Jurkat, Clone E6-1 (cell line): ENCODE results near the gene AGRN.

Experiments
- DNase-seq: peaks from one replicate; pipeline ENCODE4 v3.0.0-alpha.2; 2011; ENCODE audit warnings: low read depth, low spot score
- H3K4me3 ChIP-seq: 2 replicates; pipeline ENCODE4 v1.5.1; 2011; ENCODE audit warnings: mild to moderate bottlenecking, low read length, control low read depth, moderate library complexity

Gene AGRN

DNA sequence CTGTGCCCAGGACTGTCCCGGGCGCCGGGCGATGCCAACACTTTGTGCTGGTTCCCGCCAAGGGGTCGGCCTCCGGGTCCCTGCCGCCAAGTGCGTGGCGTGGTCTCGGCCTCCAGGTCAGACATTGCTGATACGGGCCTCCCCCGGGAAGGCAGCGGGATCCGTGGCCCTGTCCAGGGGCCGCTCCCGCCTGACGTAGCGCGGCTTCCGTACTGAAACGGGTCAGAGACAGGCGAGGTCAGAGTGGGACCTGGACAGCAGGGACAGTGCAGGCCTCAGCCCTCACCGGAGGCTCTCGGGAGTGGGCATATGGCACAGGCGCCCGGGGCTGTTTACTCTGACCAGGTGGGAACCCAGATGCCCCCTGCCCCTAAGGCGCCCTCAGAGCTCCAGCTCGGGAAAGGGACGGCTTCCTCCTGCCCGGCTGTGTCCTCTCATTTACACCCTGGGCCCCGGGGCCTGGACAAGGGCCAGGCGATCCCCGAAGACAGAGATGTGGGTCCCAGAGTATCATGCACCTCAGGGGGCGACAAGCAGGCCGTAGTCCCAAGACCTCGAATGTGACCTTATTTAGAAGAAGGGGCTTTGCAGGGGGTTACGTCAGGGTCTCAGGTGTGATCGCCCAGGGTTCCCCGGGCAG is 63.0 kb downstream of the AGRN start:
- DNase-seq, result no peak
- no peak overlapping the region for H3K4me3 ChIP-seq

DNA sequence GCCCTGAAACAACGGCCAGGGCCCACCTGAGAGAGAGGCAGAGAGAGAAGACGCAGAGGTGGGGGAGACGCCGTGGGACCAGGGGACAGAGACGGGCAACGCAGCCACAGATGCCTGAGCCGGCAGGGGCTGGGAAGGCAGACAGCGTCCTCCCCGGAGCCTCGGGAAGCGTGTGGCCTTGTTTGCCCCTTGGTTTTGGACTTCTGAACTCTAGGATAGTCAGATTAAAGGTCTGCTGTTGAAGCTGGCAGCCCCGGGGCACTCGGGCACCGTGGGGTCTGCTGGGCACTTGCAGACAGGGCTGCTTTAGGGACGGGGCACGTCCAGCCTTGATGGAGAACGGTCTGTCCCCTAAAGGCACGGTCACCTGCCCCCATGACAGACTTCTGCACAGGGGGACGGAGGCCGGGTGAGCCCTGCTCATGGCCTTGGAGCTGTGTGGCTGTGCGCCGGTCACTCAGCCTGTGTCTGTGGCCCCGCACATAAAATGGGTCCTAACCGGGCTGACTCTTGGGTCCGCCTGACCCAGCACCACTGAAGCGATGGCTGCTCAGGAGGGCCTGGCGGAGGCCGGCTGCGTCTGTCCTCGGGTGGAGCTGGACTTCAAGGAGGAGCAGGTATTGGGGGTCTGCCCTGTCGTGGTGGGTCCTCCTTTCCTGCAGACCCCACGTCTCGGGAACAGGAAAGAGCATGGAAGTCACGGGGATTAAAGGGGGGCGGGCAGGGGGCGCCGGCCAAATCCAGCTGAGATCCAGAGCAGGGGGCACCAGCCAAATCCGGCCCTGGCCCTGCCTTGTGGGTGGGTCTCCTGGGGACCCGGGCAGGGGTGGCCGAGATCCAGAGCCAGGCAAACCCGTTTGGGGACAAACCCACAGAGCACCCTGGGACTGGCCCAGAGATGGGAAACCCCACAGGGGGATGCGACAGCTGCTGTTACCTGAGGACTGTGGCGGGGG is 63.8 kb downstream of the AGRN start:
- no peak for DNase-seq
- H3K4me3 ChIP-seq, result no peak overlapping the region

DNA sequence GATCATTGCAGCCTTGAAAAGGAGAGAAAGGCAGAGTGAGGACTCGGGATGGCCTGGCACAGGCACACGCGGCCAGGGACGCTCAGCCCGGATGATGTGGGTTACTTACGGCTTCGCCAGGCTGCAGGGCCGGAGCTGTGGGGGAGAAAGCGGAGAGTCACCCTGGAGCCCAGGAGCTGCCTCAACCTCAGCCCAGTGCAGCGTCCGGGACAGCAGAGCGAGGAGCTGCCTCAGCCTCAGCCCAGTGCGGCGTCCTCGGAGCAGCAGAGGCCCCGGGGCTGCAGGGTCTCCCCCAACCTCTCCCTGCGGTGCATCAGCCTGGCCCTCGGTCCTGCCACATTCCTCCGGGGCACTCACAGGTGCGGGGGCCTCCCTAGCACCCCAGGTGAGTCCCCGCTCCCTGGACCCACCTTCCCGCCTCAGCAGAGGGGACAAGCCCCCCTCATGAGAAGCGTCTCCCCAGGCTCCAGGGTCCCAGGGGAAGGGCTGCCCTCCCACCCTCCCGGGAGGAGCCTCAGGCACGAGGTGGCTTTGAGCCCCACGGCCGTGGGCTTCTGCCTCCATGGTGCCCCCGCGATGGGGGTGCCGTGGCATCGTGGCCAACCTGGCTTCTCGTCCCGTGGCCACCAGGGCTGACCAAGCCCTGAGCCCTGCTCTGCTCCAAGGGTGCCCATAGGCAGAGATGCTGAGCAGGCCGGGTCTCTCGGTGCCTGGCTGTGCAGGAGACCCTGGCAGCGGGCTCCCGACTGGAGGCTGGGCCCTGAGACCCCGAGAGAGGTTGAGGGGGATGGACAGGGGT is 64.7 kb downstream of the AGRN start:
- H3K4me3 ChIP-seq, result no peak overlapping the region
- no peak for DNase-seq

DNA sequence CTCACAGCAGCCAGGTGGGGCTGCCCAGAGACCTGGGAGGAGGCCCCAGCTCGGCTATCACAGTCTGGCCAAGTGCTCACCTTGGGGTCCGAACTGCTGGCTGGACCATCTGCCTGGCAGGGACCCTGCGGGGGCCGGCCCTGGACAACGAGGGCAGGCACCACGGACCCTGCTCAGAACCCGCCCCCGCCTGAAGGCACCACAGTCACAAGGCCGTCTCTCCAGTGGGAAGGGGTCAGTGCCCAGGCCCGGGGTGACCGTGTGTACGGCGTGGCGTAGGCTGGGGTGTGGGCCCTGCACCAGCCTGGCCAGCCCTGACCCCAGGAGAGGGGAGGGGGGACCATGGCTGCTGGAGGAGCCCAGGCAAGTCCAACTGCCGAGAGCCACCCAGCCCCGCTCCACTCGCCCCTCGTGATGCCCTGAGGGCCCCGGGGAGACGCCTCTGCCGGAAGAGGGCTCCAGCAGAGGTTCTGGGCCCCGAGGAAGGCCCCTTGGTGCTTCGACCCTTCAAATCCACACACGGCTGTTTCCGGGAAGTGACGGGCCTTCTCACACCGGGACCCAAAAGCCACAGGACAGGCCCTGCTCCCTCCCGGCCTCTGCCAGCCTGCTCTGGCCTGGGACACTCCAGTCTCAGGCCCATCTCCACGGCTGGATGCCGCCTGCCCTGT is 65.4 kb downstream of the AGRN start:
- no peak for DNase-seq
- H3K4me3 ChIP-seq, result no peak overlapping the region

DNA sequence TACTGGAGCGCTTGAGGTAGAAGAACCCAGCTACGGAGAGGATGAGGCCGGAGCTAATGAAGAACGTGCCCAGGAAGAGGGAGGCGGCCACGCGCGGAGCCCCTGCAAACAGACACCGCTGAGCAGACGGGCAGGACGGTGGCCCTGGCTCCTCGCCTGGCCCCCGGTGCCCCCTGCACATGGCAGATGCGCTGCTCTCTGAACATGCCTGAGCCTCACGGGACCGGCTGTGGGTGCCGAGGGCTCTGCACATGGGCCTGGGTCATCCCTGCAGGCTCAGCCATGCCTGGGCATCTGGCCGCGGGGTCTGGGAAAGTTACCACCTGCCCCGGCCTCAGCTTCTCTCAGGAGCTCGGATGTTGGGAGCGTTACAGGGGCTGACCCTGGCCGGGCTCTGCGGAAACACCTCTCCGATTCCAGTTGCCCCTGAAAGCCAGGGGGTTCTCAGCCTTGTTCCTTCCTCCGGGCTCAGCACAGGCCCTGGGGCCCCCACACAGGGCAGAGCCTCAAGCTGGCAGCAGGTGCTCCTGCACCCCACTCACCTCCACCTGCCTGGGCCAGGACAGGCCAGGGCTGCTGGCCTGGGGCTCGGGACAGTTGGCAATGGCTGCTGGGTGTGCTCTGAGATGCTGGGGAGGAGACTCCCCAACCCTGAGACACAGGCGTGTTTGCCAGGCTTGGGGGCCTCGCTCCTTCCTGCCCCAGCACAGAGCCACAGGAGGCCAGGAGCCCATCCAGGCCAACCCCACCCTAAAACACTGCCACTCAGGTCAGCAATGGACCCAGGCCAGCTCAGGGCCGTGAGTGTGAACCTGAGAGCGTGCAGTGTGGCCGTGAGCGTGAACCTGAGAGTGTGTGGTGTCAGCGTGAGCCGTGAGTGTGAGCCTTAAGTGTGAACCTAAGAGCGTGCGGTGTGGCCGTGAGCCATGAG is 66.3 kb downstream of the AGRN start:
- no peak for DNase-seq
- no peak overlapping the region for H3K4me3 ChIP-seq

DNA sequence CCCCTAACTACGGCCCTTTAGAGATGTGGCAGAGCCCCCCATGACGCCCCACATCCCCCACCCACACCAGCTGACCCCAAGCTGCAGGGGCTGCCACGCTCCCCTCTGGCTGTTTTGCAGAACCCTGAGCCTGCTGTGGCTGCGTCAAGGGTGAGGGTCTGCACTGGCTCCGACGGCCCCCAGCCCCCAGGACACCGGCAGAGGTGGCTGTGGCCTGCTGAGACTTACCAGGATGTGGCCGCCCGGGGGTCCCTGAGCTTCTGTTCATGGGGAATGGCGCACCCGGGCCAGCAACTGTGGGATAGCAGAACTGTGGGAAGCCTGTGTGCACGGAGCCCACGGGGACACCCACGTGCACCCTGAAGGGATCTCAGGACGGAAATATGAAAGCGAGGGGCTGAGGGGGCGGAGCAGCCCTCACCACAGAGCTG is 67.0 kb downstream of the AGRN start:
- no peak overlapping the region for H3K4me3 ChIP-seq
- no peak for DNase-seq

DNA sequence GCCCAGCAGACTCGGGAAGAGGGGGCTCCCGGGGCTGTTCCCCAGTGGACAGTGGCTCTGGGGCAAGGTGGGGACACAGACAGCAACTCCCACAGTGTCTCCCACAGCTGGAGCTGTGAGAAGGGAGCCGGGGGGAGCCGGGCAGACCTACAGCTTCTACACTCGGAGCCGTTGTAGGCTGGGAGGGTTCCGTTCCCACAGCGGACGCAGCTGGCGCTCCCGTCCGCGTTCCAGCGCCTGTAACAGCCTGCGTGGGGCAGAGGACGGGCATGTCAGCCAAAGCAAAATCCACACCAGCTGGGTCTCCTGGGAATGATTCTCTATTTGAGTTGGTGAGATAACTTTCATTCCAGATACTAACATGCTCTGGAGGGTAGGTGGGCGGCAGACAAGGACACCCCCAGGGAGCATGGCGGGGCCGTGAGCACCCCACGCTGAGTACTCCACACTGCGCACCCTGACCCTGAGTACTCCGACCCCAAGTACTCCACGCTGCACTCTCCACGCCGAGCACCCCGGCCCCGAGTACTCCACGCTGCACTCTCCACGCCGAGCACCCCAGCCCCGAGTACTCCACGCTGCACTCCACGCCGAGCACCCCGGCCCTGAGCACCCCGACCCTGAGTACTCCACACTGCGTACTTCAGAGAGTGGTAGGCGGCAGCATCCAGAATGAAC is 67.6 kb downstream of the AGRN start:
- DNase-seq, result no peak
- H3K4me3 ChIP-seq, result no peak overlapping the region

DNA sequence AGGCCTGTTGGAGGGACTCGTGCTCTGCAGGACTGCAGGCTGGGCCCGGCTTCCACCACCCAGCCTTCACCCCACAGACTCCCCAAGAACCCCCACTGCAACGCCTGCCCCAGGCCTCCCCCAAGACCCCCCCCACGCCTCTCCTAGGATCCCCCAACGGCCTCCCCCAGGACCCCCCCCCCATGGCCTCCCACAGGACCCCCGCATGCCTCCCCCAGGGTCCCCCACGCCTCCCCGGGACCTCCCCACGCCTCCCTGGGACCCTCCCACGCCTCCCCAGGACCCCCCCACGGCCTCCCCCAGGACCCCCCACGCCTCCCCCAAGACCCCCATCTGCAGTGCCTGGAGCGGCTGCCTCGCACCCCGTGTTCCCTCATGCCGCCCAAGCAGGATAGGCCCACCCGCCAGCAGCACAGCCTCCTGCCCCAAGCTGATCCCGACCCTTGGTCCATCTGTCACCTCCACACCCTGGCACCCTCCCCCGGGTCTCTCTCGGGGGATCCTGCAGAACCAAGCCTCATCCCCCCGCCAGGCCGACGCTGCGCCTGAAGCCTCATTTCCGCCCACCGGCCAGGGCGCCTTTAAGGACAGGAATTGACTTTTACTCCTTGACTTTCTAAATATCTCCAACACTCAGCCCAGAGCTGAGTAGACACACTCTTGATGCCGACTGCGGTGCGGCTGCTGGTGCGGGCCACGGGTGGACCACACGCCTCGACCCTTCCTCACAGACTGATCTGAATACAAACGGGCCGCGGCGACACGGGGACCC is 68.3 kb downstream of the AGRN start:
- no peak for DNase-seq
- H3K4me3 ChIP-seq, result no peak overlapping the region

DNA sequence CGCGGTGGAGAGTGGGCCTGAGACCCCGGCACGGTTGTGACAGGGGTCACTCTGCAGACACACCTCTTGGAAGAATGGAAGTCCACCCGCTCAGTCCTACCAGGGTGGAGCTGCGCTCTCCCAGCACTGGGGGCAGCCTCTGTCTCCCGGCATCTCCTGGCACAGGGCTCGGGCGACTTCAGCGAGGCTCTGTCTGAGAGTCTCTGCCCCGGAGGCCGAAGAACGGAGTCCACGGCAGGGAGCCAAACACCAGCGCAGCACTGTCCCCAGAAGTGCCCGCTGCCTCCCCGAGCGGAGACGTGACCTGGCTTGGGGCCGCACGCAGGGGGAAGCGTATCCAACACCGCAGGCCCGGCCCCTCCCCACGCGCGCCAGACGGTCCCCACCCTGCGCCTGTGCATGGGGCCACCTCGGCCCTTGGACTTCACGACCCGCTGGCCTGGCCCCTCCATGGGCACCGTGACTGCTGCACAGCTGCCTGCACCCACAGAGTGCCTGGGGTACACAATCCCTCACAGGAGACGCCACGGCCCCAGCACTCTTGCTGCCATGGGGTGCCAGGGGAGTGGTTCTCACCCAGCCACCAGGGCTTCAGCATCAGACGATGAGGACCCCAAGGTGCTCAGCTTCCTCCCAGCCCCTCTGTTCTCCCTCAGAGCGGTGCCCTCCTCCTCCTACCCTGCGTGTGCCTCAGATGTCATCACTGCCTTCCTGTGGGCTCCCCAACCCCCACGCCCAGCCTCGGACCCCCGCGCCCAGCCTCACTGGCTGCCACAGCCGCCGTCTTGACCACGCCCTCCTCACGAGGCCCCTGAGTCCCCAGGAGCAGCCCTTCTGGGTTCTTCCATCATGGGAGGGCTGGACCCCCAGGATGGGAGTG is 69.1 kb downstream of the AGRN start:
- no peak overlapping the region for H3K4me3 ChIP-seq
- DNase-seq, result no peak

DNA sequence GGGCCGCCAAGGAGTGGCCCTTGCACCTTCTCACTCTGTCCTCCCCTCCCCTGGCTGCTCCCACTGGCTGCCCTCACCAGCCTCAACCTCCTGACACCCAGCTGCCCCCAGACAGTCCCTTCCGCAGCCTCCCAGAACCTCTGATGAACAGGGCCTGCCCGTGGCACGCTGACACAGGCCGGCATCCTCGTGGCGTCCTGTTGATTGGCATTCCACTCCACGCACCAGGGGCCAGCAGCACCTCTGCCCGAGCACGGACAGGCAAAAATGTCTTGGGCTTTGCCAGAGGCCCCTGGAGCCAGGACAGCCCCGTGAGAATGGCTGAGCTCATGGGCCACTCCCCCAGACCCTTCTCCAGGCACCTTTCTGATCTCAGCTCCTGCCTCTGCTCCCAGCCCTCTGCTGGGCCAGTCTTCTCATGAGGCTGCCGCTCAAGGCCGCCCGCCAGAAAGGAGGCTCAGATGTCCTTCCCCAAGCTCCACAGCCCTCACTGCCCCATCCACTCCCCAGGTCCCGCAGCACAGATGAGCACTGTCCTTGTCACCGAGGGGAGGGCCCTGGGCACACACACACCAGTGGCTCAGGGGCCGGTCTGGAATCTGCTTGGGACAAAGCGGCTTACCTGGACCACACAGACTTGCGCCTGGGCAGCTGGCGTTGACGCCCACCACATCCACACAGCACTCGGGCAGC is 70.0 kb downstream of the AGRN start:
- H3K4me3 ChIP-seq, result no peak overlapping the region

DNA sequence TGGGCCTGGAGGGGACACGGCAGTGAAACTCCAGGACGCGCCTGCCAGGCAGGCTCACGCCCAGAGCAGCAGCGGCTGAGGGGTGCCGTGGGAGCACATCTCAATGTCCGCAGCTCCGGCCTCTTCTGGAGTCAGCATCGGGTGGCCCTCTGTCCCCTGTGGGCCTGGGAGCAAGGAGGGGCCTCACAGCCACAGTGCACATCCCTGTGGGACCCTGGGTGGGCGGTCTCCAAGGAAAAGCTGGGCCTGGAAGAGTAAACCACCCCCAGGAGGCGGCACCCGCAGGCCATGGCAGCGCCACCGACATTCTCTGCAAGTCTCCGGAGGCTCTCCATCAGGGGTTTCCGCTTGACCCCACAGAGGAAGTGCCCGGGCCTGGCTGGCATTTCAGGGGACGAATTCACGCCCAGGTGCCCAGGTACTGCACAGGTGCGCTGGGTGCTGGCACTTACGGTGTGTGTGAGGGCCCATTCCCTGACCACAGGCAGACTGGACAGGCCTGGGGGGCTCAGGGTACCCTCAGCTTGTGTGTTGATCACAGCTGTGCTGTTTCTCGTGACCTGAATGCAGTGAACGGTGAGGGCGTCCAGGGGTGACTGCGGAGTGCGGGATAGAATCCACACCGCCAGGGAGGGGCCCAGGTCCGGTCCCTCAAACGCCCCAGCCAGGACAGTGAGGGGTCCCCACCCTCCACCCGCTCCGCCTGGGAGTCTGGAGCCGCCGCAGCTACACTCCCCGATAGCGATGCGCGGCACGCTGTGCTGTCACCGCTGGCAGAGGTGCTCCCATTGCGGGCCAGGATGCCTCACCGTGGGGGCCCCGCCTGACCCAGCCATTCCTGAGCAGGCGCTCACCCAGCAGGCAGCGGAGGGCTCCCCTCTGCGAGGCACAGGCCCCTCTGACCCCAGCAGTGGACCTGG is 70.8 kb downstream of the AGRN start:
- DNase-seq, result no peak
- H3K4me3 ChIP-seq, result no peak overlapping the region

More for the DNA sequence above, 70.0 kb downstream of the AGRN start:
- no peak for DNase-seq

DNA sequence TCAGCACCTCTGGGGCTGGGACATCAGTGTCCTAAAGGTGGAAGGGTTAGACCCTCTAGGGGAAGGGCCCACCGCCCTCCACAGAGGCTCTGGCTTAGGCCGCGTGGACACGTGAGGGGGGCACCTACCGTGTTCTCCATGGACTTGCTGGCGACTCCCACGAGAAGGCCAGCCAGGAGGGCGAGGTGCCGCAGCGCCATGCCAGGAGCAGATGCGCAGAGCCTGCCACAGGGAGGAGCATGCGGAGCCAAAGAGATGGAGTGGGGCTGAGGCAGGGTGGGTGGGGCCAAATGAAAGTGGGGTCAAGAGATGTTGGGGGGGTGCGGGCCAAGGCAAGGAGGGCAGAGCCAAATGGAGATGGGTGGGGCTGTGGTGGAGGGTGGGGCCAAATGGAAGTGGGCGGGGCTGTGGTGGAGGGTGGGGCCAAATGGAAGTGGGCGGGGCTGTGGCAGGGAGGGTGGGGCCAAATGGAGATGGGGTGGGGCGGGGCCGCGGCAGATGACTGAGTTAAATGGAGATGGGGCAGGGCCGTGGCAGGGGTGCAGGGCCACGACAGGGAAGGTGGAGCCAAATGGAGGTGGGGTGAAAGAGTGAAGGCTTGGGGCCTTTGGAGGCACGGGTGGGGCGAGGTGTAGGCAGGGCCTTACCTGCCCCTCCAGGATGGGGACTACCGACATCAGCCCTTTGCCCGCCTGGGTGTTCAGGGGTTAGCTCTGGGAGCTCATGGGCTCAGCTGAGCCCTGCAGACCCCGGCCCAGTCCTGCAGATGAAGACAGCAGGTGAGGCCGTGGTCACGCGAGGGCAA is 71.6 kb downstream of the AGRN start:
- H3K4me3 ChIP-seq, result no peak overlapping the region
- no peak for DNase-seq

DNA sequence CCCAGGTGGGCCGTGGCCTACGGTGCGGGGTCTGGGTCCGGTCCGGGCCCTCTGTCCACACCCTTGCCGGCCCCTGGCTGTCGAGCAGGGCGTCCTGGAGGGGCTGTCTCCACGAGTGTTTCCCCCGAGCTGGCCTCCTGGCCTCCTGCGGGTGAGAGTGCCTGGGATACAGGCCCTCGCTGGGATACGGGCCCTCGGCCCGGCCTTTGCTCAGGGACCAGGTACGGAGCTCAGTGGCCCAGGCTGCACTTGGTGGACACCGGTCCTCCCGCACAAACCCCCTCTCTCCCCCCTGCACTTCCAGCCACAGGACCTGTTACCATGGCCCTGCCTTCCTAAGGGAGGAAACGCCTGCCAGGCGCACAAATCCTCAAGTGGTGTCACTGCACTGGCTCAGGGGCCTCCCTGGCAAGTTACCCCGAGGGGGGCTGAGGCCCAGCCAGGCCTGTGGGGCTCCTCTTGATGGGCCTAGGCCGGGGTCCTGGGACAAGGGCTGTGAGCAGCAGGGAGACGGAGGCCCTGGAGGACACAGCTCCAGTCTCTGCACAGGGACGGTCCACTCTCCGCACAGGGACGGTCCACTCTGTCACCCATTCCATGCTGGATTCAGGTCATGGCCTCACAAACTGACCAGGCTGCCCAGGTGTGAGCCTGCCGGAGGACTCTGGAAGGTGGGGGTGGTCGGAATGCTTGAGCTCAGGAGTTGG is 72.4 kb downstream of the AGRN start:
- no peak overlapping the region for H3K4me3 ChIP-seq
- no peak for DNase-seq
